K562 (cell line): ENCODE measurements around the gene TMEM81. TPM values are rescaled to one million over a fixed set of nuclear protein-coding genes. Genes with fewer than 3 reads are reported as not detected.

ENCODE experiments used
- ATF3 ChIP-seq, 2 experiments: fragments of 450-650 bp in 1 of 2; sonication (generic) in 1 of 2; formaldehyde crosslinking in 1 of 2; IDR thresholded peaks in 1 of 2; conservative IDR thresholded peaks in 1 of 2; 2 replicates each; pipeline versions ENCODE4 v1.6.1 to v1.8.1; 2016 to 2023; ENCODE audit warnings: mild to moderate bottlenecking in 2 of 2, moderate library complexity in 2 of 2, inconsistent platforms in 1 of 2, missing genetic modification reagents in 1 of 2
- BRF1 ChIP-seq: IDR thresholded peaks from 3 replicates; pipeline ENCODE4 v1.6.1; 2011; ENCODE audit warnings: borderline replicate concordance, mild to moderate bottlenecking; ENCODE audit not compliant: insufficient read length; ENCODE audit errors: extremely low read depth
- CBFA2T3 ChIP-seq: fragments of 450-650 bp; IDR thresholded peaks from 2 replicates; pipeline ENCODE4 v1.6.1; 2017
- DPF2 ChIP-seq: fragments of 450-650 bp; IDR thresholded peaks from 2 replicates; pipeline ENCODE4 v1.6.1; 2016
- EHMT2 ChIP-seq: fragments of 450-650 bp; IDR thresholded peaks from 2 replicates; pipeline ENCODE4 v1.6.1; 2018; ENCODE audit warnings: antibody characterized with exemption
- HNRNPH1 ChIP-seq: fragments of 200-400 bp; formaldehyde crosslinking; optimal IDR thresholded peaks from 2 replicates; pipeline ENCODE3; 2017; ENCODE audit warnings: low read depth, mild to moderate bottlenecking, low read length, moderate library complexity
- RFX1 ChIP-seq: fragments of 450-650 bp; IDR thresholded peaks from 2 replicates; pipeline ENCODE4 v1.6.1; 2016; ENCODE audit warnings: mild to moderate bottlenecking, moderate library complexity
- SIX5 ChIP-seq, 2 experiments: IDR thresholded peaks; 2 replicates each; pipeline ENCODE4 v1.6.1; 2011; ENCODE audit warnings: low read length in 2 of 2, borderline replicate concordance in 1 of 2, low read depth in 1 of 2, mild to moderate bottlenecking in 1 of 2, moderate library complexity in 1 of 2; ENCODE audit not compliant: insufficient read depth in 1 of 2
- ZC3H4 ChIP-seq: sonication (generic); formaldehyde crosslinking; IDR thresholded peaks from 2 replicates; pipeline ENCODE4 v1.9.0; 2021; ENCODE audit warnings: missing genetic modification reagents, borderline replicate concordance
- ZNF3 ChIP-seq: fragments of 250-450 bp; sonication (Bioruptor Pico); IDR thresholded peaks from 2 replicates; pipeline ENCODE4 v1.5.0; 2021; ENCODE audit warnings: mild to moderate bottlenecking, moderate library complexity
- ZNF324 ChIP-seq: fragments of 250-450 bp; sonication (Bioruptor Pico); IDR thresholded peaks from 2 replicates; pipeline ENCODE4 v1.4.0; 2020; ENCODE audit warnings: mild to moderate bottlenecking
- ZNF785 ChIP-seq: fragments of 250-450 bp; sonication (Bioruptor Pico); IDR thresholded peaks from 2 replicates; pipeline ENCODE4 v1.4.0; 2020; ENCODE audit warnings: mild to moderate bottlenecking
- polyA plus RNA-seq, 8 experiments: library from polyadenylated mRNA; depleted of rRNA in 4 of 8; stranded (reverse) in 5 of 8; unstranded in 3 of 8; fragments of >200 nt; fragmentation: Nextera tagmentation in 2 of 8; fragmentation: Illumina TruSeq in 1 of 8; extraction: Ambion mirVana in 2 of 8; extraction: Trizol in 1 of 8; gene quantifications; 2 replicates each; pipeline versions ENCODE4 v1.2.1 to v1.2.3, GENCODE V29; 2011 to 2014; ENCODE audit warnings: inconsistent platforms in 1 of 8, missing spikeins in 1 of 8
- total RNA-seq, 7 experiments: library from RNA; depleted of rRNA in 6 of 7; stranded (reverse); fragments of >200 nt in 6 of 7; fragmentation: Illumina TruSeq in 2 of 7; extraction: Trizol in 2 of 7; gene quantifications; 2 replicates each; pipeline versions ENCODE4 v1.2.1 to v1.2.3, GENCODE V29; 2011 to 2021; ENCODE audit warnings: low replicate concordance in 1 of 7
- TF ChIP-seq, protein P1 (sequence below): fragments of 450-650 bp; IDR thresholded peaks from 2 replicates; pipeline ENCODE4 v1.7.1; 2018; ENCODE audit warnings: mild to moderate bottlenecking, low read depth; ENCODE audit not compliant: partially characterized antibody

Gene TMEM81
- total and polyA plus RNA-seq, 9 of the 15 experiments (the other 6 are each of a cell fraction or from before 2014, with no cell fraction given) = 3.2 to 6.1 (median 4.4) TPM

GRCh38 chr1:205098242-205098641 lies 14.0 kb upstream of the TMEM81 start (continued):
- TF ChIP-seq CBFA2T3 (no peak), EHMT2 (no peak), ZC3H4 (CRISPR knock-in tag) (no peak), ATF3 (IDR thresholded peaks at IDR 0.05) (no peak), ATF3 (CRISPR knock-in tag; conservative IDR thresholded peaks at IDR 0.05) (no peak), ZNF785 (CRISPR knock-in tag) (no peak), SIX5 (IDR thresholded peaks at IDR 0.05; ENCODE audit: borderline replicate concordance in 1 of 2, insufficient read depth in 1 of 2, low read depth in 1 of 2, low read length in 2 of 2) (no peak), BRF1 (no peak), ZNF3 (CRISPR knock-in tag) (no peak), ZNF324 (CRISPR knock-in tag) (no peak), DPF2 (no peak), HNRNPH1 (no peak), RFX1 (no peak)
- TF ChIP-seq, protein P1, sequence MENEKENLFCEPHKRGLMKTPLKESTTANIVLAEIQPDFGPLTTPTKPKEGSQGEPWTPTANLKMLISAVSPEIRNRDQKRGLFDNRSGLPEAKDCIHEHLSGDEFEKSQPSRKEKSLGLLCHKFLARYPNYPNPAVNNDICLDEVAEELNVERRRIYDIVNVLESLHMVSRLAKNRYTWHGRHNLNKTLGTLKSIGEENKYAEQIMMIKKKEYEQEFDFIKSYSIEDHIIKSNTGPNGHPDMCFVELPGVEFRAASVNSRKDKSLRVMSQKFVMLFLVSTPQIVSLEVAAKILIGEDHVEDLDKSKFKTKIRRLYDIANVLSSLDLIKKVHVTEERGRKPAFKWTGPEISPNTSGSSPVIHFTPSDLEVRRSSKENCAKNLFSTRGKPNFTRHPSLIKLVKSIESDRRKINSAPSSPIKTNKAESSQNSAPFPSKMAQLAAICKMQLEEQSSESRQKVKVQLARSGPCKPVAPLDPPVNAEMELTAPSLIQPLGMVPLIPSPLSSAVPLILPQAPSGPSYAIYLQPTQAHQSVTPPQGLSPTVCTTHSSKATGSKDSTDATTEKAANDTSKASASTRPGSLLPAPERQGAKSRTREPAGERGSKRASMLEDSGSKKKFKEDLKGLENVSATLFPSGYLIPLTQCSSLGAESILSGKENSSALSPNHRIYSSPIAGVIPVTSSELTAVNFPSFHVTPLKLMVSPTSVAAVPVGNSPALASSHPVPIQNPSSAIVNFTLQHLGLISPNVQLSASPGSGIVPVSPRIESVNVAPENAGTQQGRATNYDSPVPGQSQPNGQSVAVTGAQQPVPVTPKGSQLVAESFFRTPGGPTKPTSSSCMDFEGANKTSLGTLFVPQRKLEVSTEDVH = no peak
